Epithelial cell of esophagus (primary cell): Measurements from ENCODE around the gene NAT8.
"Not testable (repeated sequence)": the region's sequence is repeated elsewhere in the genome, so short reads cannot be mapped to it uniquely, and the experiment has no call there.

Source experiments
- DNase-seq: peaks from one replicate; pipeline ENCODE4 v3.0.0; 2010; ENCODE audit warnings: low read depth
- H3K4me3 ChIP-seq: 2 replicates; pipeline ENCODE4 v1.5.1; 2011; ENCODE audit warnings: mild to moderate bottlenecking, low read length, control low read depth
- TF ChIP-seq, protein P1 (sequence below): IDR thresholded peaks from 2 replicates; pipeline ENCODE4 v1.5.1; 2011; ENCODE audit warnings: low read depth, mild to moderate bottlenecking, low read length, control low read depth, inconsistent platforms; ENCODE audit not compliant: insufficient read depth; ENCODE audit errors: missing control alignments

NAT8 gene

DNA sequence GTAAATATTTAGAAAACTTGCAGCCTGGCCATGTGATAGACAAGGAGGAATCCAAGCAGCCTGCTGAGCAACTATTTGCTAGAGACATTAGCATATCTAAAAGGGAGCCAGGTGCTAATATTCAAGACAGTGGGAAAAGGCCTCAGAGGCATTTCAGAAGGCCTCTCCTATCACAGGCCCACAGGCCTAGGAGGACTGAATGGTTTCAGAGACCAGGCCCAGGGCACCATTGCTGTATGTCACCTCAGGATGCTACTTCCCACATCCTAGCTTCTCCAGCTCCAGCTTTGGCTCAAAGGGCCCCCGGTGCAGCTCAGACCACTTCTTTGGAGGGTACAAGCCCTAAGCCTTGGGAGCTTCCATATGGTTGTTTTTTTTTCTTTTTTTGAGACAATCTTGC, 3.8 kb downstream of the NAT8 start:
- DNase-seq = no peak
- H3K4me3 ChIP-seq = no peak overlapping the region
- TF ChIP-seq, protein P1, sequence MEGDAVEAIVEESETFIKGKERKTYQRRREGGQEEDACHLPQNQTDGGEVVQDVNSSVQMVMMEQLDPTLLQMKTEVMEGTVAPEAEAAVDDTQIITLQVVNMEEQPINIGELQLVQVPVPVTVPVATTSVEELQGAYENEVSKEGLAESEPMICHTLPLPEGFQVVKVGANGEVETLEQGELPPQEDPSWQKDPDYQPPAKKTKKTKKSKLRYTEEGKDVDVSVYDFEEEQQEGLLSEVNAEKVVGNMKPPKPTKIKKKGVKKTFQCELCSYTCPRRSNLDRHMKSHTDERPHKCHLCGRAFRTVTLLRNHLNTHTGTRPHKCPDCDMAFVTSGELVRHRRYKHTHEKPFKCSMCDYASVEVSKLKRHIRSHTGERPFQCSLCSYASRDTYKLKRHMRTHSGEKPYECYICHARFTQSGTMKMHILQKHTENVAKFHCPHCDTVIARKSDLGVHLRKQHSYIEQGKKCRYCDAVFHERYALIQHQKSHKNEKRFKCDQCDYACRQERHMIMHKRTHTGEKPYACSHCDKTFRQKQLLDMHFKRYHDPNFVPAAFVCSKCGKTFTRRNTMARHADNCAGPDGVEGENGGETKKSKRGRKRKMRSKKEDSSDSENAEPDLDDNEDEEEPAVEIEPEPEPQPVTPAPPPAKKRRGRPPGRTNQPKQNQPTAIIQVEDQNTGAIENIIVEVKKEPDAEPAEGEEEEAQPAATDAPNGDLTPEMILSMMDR = no peak

DNA sequence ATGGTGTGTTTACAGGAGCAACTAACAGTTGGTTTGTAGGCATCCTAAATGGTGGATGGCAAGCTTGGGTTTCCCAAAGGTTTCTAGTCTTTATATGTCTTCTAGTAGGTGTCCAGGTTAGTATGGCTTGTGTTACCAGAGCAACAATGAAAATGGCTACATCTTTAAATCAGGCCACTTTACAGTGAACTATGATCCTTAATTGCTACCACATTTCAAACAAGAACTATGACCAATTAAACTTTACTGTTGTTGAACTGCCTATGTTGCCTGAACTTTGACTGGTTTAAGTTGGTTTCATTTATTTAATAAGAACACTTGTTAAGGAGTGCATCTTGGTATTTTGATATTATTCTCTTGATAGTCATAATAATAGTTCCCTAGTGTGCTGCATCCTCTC, 5.2 kb downstream of the NAT8 start:
- H3K4me3 ChIP-seq, DNase-seq: not testable (repeated sequence)

DNA sequence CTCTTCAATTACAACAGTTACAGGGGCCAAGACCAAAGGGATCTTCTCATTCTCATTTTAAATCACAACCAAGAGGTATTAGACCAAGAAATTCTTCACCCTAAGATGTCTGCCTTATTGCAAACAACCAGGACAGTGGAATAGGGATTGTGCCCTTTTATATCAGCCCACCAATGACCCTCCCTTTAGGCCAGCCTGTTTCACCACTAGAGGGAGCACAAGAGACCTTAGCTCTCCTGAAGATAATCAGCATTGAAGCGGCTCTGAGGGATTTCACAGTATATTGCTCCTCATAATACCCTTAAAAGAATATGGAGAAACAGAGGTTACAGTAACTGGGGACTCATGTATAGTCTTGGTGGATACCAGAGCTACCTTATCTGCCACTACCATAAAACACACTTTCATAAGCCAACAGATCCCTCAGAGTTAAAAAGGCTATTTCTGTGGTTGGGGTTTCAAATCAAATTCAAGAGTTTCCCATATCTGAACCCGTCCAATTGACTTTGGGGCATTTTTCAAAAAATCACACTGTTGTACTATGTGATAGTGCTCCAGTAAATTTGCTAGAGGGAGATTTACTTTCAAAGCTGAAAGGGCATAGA, 11.5 kb downstream of the NAT8 start:
- not testable (repeated sequence) for DNase-seq, H3K4me3 ChIP-seq
- TF ChIP-seq, protein P1 = peak; percentile 44

DNA sequence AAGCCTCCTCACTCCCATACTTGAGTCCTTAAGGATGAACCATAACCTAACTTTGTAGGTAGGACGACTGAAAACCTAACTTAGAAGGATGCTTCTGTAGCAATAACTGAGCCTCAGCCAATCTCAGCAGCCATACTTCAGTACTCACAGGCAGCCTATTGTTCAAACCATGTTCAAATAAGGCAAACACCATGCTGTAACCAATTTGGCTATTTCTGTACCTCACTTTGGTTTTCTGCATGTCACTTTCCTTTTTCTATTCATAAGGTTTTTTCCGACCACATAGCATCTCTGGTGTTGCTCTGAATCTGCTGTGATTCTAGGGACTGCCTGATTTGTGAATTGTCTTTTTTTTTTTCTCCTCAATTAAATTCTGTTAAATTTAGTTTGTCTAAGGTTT, 13.7 kb downstream of the NAT8 start:
- not testable (repeated sequence) for H3K4me3 ChIP-seq, DNase-seq

DNA sequence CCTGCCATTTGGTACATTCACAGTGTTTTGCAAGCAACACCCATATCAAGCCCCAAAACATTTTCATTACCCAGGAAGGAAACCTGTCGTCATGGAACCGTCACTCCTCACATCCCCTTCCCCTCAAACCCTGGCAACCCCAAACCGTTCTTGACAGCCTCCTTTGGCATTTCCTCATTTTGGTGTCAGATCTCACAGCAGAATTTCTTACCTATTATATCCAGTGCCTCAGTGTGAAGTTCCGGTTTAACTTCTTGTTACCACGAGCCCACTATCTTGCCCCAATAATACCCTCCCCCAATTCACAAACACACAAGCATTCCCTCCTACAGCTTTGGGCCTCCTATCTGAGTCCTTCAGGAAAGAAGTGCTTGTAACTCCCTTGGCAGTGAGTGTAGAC, 16.0 kb downstream of the NAT8 start:
- not testable (repeated sequence) for DNase-seq, H3K4me3 ChIP-seq

DNA sequence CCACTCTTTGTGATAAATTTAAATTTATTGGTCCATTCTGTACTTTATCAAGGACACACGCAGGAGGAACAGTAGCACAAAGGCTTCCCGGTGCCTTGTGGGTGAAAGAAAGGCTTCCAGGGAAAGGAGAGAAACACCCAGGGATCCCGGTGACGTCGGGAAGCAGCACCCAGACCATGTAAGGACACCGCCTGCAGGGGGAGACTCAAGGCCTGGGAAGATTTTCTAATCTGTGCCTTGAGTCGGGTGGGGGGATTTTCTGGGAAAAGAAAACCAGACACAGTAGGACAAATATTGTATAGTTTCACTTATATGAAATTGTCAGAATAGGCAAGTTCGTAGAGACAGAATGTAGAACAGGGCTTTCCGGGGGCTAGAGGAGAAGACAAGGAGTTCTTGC, 17.6 kb downstream of the NAT8 start:
- not testable (repeated sequence) for DNase-seq

DNA sequence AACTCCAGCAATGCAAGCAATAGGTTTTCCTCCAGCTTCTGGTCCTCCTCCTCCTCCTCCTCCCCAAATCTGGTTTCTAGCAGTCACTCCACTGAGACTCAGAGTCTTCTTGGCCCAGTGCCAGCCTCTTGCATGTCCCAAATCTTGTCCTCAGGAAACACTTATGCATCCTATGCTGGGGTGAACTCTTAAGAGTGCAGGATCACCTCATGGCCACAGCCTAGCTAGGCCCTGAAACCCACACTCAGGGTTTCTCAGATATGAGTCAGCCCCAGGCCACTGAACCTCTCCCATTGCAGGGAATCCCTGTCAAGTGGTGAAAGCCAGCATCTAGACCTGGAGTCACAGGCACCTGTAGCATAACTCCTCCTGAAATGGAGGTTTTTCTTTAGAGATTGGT, 18.2 kb downstream of the NAT8 start:
- DNase-seq = peak; percentile 11

More for the DNA sequence above, 17.6 kb downstream of the NAT8 start:
- not testable (repeated sequence) for H3K4me3 ChIP-seq

DNA sequence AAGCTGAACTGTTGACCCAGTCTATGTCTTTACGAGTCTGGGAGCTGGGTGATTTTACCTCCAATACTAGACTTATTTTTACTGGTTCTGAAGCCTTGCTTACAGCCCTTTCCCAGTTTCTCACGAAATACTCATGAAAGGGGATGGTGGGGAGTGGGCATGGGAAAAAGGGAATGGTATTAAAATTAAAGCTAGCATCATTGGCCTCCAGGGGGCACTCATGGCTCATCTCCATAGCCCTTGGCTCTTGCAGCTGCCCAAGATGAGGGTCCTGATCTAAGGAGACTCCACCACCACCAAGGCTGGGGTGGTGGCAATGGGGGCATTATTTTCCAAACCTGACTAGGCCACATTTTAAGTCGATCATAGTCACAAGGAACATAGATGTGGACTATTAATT, 22.3 kb downstream of the NAT8 start:
- not testable (repeated sequence) for H3K4me3 ChIP-seq, DNase-seq
- TF ChIP-seq, protein P1 = peak; percentile 13

More for the DNA sequence above, 18.2 kb downstream of the NAT8 start:
- H3K4me3 ChIP-seq = not testable (repeated sequence)

DNA sequence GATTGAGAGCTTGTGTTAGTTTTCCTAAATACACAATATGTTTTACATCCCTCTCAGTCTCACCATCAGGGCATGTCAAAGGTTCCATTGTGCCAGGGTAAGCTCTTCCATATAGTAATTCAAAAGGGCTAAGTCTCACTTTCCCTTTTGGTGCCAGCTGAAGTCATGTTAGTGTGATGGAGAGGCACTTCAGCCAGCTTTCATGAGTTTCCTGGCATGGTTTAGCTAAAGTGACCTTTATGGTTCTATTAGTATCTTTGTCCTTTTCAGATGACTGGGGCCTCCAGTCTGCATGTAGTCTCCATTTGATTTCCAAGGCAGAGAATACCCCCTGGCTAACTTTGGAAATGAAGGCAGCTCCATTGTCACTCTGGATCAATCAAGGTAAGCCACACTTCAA, 27.2 kb downstream of the NAT8 start:
- TF ChIP-seq, protein P1 = no peak
- no peak for DNase-seq
- H3K4me3 ChIP-seq = no peak overlapping the region

DNA sequence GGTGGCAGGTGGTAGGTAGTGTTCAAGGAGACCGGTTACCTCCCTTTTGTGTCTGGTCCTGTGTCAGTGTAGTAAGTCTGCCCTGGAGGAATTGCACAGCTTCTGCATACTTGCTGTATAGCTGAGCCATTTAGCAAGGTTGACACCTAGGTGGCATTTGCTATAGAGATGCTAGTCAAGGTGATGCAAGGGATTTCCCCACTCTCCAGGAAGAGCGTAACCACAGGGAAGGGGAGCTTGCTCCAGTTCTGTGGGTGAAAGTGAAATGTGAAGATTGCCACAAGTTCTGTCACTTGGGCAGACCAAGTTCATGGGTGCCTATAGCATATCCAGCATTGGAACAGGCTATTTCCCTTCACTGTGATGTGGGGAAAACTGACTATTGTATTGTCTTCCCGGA, 28.1 kb downstream of the NAT8 start:
- no peak for DNase-seq
- TF ChIP-seq, protein P1 = no peak
- H3K4me3 ChIP-seq = no peak overlapping the region
